ENCODE measurements around the gene MOG.

The MOG gene

GRCh38 chr6:29656798-29657197 is at the start of gene MOG:
TSS of gene MOG (plus strand) at chr6:29657092. CDS start at chr6:29657210, 118 bp downstream.
- no peak for ATAC-seq

- no peak for ATAC-seq
These were observed 48.8 kb upstream of the MOG start for GRCh38 chr6:29608131-29608530.

- ATAC-seq, result no peak
These were observed 46.4 kb upstream of the MOG start for GRCh38 chr6:29610540-29610939.

- ATAC-seq, result no peak
These were observed 45.5 kb upstream of the MOG start for GRCh38 chr6:29611426-29611825.

- ATAC-seq, result no peak
These were observed 38.9 kb upstream of the MOG start for GRCh38 chr6:29617782-29618554.

- ATAC-seq, result no peak
These were observed 37.2 kb upstream of the MOG start for GRCh38 chr6:29619578-29620160.

GRCh38 chr6:29620630-29621029 is 36.3 kb upstream of the MOG start:
- no peak for ATAC-seq

GRCh38 chr6:29624520-29624961 is 32.4 kb upstream of the MOG start:
- no peak for ATAC-seq

GRCh38 chr6:29625337-29625930 is 31.5 kb upstream of the MOG start:
- ATAC-seq, result no peak

- no peak for ATAC-seq
These were observed 29.7 kb upstream of the MOG start for GRCh38 chr6:29626948-29627754.

GRCh38 chr6:29627755-29628418 is 29.0 kb upstream of the MOG start:
- ATAC-seq, result peak; percentile 21 to 25

GRCh38 chr6:29628419-29629281 is 28.2 kb upstream of the MOG start:
- peak; percentile 57 to 60 for ATAC-seq

- no peak for ATAC-seq
These were observed 27.3 kb upstream of the MOG start for GRCh38 chr6:29629571-29629970.

- ATAC-seq, result no peak
These were observed 26.6 kb upstream of the MOG start for GRCh38 chr6:29630315-29630714.

GRCh38 chr6:29631209-29631810 is 25.6 kb upstream of the MOG start:
- ATAC-seq, result no peak

GRCh38 chr6:29631860-29632731 is 24.8 kb upstream of the MOG start:
- peak; percentile 25 to 42 for ATAC-seq

GRCh38 chr6:29632789-29633533 is 23.9 kb upstream of the MOG start, which contains the start of gene GABBR1:
TSS of gene GABBR1 (minus strand) at chr6:29633183. CDS start at chr6:29632385, 798 bp downstream.
- peak; percentile 73 to 78 for ATAC-seq

GRCh38 chr6:29633534-29633905 is 23.4 kb upstream of the MOG start:
- no peak for ATAC-seq

- no peak for ATAC-seq
These were observed 19.6 kb upstream of the MOG start for GRCh38 chr6:29637247-29637646.

All from activated CD4-positive, CD25-positive, alpha-beta regulatory T cell treated with anti-CD3 and anti-CD28 coated beads, Interleukin-2, amount 50 U/mL, for 24 hours (primary cell).